Astrocyte (in vitro differentiated cells and primary cell): ENCODE data around the gene ZNF469.

ENCODE experiments used
- CTCF ChIP-seq: IDR thresholded peaks from 2 replicates; pipeline ENCODE4 v1.5.1; 2011; ENCODE audit warnings: low read depth, mild to moderate bottlenecking, inconsistent platforms, low read length, moderate library complexity; ENCODE audit not compliant: insufficient read depth
- EZH2 ChIP-seq: IDR thresholded peaks from 2 replicates; pipeline ENCODE4 v1.6.1; 2012; ENCODE audit warnings: mild to moderate bottlenecking, low read length, inconsistent platforms; ENCODE audit not compliant: insufficient read depth

GRCh38 chr16:88381820-88382451 lies 823 bp upstream of the ZNF469 start:
- no peak for TF ChIP-seq CTCF
- TF ChIP-seq EZH2, result no peak
